NK-92 treated with Interleukin-12 subunit alpha and Interleukin-12 subunit beta, amount 100 ng/mL, for 24 hours (cell line): ENCODE results near the gene CASTOR1.
"Not testable (repeated sequence)": the region's sequence is repeated elsewhere in the genome, so short reads cannot be mapped to it uniquely, and the experiment has no call there.

Experiments used
- DNase-seq: peaks from one replicate; lab custom pipeline; 2025; lab: John Stamatoyannopoulos, UW

The CASTOR1 gene

GRCh38 chr22:30289141-30289979 lies at the start of gene CASTOR1:
Gene CASTOR1, minus strand, starts transcription at chr22:30289505. Its CDS starts 8 bp downstream, at chr22:30289497.
- peak; percentile 4 for DNase-seq

GRCh38 chr22:30338802-30339201 lies 49.5 kb upstream of the CASTOR1 start:
- DNase-seq: no peak

GRCh38 chr22:30338341-30338740 lies 49.0 kb upstream of the CASTOR1 start:
- DNase-seq: not testable (repeated sequence)

GRCh38 chr22:30337461-30337778 lies 48.1 kb upstream of the CASTOR1 start:
- DNase-seq: no peak

- no peak for DNase-seq
Measured at GRCh38 chr22:30336752-30337460, 47.6 kb upstream of the CASTOR1 start.

- no peak for DNase-seq
Measured at GRCh38 chr22:30335236-30335635, 45.9 kb upstream of the CASTOR1 start.

GRCh38 chr22:30334646-30335045 lies 45.3 kb upstream of the CASTOR1 start:
- no peak for DNase-seq

GRCh38 chr22:30333707-30334087 lies 44.4 kb upstream of the CASTOR1 start:
- DNase-seq: no peak

- DNase-seq: no peak
Measured at GRCh38 chr22:30332994-30333706, 43.8 kb upstream of the CASTOR1 start.

- DNase-seq: no peak
Measured at GRCh38 chr22:30332551-30332950, 43.2 kb upstream of the CASTOR1 start.

- DNase-seq: no peak
Measured at GRCh38 chr22:30328466-30329049, 39.3 kb upstream of the CASTOR1 start.

- DNase-seq: no peak
Measured at GRCh38 chr22:30327864-30328345, 38.6 kb upstream of the CASTOR1 start.

GRCh38 chr22:30326706-30327362 lies 37.5 kb upstream of the CASTOR1 start, which contains the start of gene TBC1D10A:
Gene TBC1D10A, minus strand, starts transcription at chr22:30326941. Its CDS starts 60 bp downstream, at chr22:30326881.
- DNase-seq: peak; percentile 83

GRCh38 chr22:30326255-30326705 lies 37.0 kb upstream of the CASTOR1 start:
- peak; percentile 50 for DNase-seq

GRCh38 chr22:30325724-30326254 lies 36.5 kb upstream of the CASTOR1 start:
- DNase-seq: no peak

- DNase-seq: no peak
Measured at GRCh38 chr22:30325065-30325720, 35.9 kb upstream of the CASTOR1 start.

- DNase-seq: no peak
Measured at GRCh38 chr22:30324014-30324730, 34.9 kb upstream of the CASTOR1 start.

GRCh38 chr22:30323246-30323645 lies 33.9 kb upstream of the CASTOR1 start:
- DNase-seq: no peak

GRCh38 chr22:30321461-30321860 lies 32.2 kb upstream of the CASTOR1 start:
- DNase-seq: no peak

GRCh38 chr22:30320021-30320556 lies 30.8 kb upstream of the CASTOR1 start:
- no peak for DNase-seq
